ENCODE data around the gene CDK18.

GRCh38 chr1:205580923-205581180 lies 76.4 kb downstream of the CDK18 start:
- no peak for TF ChIP-seq CTCF (IDR thresholded peaks at IDR 0.05)
- TF ChIP-seq POLR2A (IDR thresholded peaks at IDR 0.05): no peak
